GM23248 (cell line): ENCODE data around the gene TMEM158.

ENCODE experiments used
- EZH2 ChIP-seq: fragments of 200-600 bp; sonication (generic); IDR thresholded peaks from 2 replicates; pipeline ENCODE4 v1.6.1; 2018; ENCODE audit warnings: antibody characterized with exemption, mild to moderate bottlenecking; ENCODE audit not compliant: insufficient read depth, poor library complexity, severe bottlenecking
- EZH2phosphoT487 ChIP-seq: fragments of 200-600 bp; sonication (generic); IDR thresholded peaks from 2 replicates; pipeline ENCODE4 v1.6.1; 2018; ENCODE audit warnings: antibody characterized with exemption, moderate library complexity, mild to moderate bottlenecking, low read depth; ENCODE audit not compliant: insufficient read depth

- TF ChIP-seq EZH2: no peak
- no peak for TF ChIP-seq EZH2phosphoT487
Observed at GRCh38 chr3:45235409-45235808, 9.3 kb upstream of the TMEM158 start.
